22Rv1 (cell line): ENCODE results near the gene BTBD1.

Source experiments
- H3K27ac ChIP-seq: fragments of 450-650 bp; 2 replicates; pipeline ENCODE4 v1.5.1; 2017
- CTCF ChIP-seq: fragments of 450-650 bp; IDR thresholded peaks from 2 replicates; pipeline ENCODE4 v1.5.1; 2017; ENCODE audit warnings: mild to moderate bottlenecking
- ZFX ChIP-seq: fragments of 450-650 bp; IDR thresholded peaks from 2 replicates; pipeline ENCODE4 v1.6.1; 2017; ENCODE audit warnings: antibody characterized with exemption, borderline replicate concordance

Gene BTBD1

GRCh38 chr15:83112233-83112955, 45.3 kb upstream of the BTBD1 start:
- TF ChIP-seq CTCF (no peak), ZFX (no peak)
- H3K27ac ChIP-seq, result no peak overlapping the region

DNA sequence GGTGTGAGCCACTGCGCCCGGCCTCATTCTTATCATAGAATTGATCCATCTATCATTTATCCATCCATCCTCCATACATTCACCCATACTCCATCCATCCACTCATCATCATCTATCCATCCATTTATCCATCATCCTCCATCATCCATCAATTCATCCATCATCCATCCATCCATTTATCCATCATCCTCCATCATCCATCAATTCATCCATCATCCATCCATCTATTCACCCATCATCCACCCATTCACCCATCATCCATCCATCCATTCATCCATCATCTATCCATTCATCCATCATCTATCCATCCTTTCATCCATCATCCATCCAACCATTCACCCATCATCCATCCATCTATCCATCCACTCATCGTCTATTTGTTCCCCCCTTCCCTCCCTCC, 44.1 kb upstream of the BTBD1 start:
- H3K27ac ChIP-seq, result no peak overlapping the region
- TF ChIP-seq CTCF, result no peak
- TF ChIP-seq ZFX, result no peak

DNA sequence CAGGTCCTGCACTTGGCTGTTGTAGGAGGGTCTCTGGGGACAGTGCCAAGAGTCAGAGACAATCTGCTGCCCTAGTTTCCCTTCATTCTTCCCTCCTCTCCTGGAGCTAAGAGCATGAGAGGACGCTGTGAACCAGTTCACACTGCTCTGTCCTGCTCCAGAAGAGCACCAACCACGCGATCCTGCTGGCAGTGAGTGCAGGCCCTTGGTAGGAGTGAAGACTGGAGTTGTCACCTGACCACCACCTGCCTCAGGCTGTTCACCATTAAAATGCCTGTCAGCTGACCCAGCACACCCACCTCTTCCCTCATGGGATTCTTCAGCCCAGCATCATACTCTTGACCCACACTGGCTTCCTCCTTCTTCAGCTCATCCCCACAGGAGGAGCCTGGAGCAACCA, 43.3 kb upstream of the BTBD1 start:
- no peak overlapping the region for H3K27ac ChIP-seq
- TF ChIP-seq CTCF, result no peak
- no peak for TF ChIP-seq ZFX

DNA sequence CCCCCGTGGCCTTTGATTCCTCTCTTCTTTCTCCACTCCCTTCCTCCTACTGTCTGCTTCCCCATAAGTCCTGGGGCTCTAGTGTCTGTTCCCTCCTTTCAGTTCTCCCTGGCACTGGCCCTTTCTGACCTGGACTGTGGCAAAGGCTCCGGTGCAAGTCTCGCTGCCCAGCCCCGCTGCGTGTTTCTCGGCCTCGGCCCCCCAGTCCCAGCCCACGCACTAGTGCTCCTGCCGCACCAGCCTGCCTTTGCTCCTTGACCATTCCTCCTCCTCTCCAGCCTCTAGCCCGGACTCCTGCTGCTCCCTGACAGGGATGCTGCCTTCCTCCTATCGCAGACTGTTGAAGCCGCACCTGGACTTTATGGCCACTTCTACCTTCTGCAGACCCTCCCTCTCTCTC, 42.5 kb upstream of the BTBD1 start:
- TF ChIP-seq CTCF, result no peak
- TF ChIP-seq ZFX, result no peak
- no peak overlapping the region for H3K27ac ChIP-seq

- H3K27ac ChIP-seq, result no peak overlapping the region
- TF ChIP-seq CTCF, result no peak
- no peak for TF ChIP-seq ZFX
Observed at GRCh38 chr15:83108266-83109219, 41.5 kb upstream of the BTBD1 start.

- H3K27ac ChIP-seq, result no peak overlapping the region
- TF ChIP-seq CTCF, result no peak
- TF ChIP-seq ZFX, result no peak
Observed at GRCh38 chr15:83107841-83108181, 40.8 kb upstream of the BTBD1 start.
